Measurements from ENCODE around the gene BRIX1.

DNA sequence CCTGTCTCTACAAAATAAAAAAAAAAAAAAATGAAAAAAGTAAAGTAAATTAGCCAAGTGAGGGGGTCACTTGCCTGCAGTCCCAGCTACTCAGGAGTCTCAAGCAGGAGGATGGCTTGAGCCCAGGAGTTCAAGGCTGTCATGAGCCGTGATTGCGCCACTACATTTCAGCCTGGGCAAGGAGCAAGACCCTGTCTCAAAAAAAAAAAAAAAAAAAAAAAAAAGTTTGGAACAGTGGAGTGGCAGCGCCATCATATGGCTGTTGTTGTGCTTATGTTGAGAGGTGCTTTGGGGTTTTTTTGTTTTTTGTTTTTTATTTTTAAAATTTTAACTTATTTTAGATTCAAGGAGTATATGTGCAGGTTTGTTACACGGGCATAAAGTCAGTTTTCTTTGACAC lies 3.6 kb downstream of the BRIX1 start:
- TF ChIP-seq, protein P1, sequence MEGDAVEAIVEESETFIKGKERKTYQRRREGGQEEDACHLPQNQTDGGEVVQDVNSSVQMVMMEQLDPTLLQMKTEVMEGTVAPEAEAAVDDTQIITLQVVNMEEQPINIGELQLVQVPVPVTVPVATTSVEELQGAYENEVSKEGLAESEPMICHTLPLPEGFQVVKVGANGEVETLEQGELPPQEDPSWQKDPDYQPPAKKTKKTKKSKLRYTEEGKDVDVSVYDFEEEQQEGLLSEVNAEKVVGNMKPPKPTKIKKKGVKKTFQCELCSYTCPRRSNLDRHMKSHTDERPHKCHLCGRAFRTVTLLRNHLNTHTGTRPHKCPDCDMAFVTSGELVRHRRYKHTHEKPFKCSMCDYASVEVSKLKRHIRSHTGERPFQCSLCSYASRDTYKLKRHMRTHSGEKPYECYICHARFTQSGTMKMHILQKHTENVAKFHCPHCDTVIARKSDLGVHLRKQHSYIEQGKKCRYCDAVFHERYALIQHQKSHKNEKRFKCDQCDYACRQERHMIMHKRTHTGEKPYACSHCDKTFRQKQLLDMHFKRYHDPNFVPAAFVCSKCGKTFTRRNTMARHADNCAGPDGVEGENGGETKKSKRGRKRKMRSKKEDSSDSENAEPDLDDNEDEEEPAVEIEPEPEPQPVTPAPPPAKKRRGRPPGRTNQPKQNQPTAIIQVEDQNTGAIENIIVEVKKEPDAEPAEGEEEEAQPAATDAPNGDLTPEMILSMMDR (IDR thresholded peaks at IDR 0.05): no peak
- no peak for TF ChIP-seq POLR2A (IDR thresholded peaks at IDR 0.05)
